Gastrocnemius medialis (tissue), 4 donors: ENCODE measurements around the gene EYS. TPM values are rescaled to one million over a fixed set of nuclear protein-coding genes. Genes with fewer than 3 reads are reported as not detected.

Experiments
- ATAC-seq, 2 donors: fragments of 150-250 bp; one replicate each; pipeline ENCODE4 v1.9.1; 2016
- DNase-seq, 2 donors: peaks; one replicate each; pipeline ENCODE4 v3.0.0-alpha.2; 2019
- H3K27ac ChIP-seq, 4 donors: fragments of 200-600 bp; sonication (generic); 1 replicate in 1 of 4; 2 replicates in 3 of 4; pipeline ENCODE4 v1.5.1; 2016 to 2018; ENCODE audit warnings: mild to moderate bottlenecking in 2 of 4, moderate library complexity in 1 of 4
- H3K27me3 ChIP-seq, 3 donors: fragments of 200-600 bp; sonication (generic) in 2 of 3; 1 replicate in 1 of 3; 2 replicates in 2 of 3; pipeline versions ENCODE4 v1.5.1 to v1.6.0; 2016 to 2019; ENCODE audit warnings: mild to moderate bottlenecking in 1 of 3, moderate library complexity in 1 of 3
- H3K36me3 ChIP-seq, 2 donors: fragments of 200-600 bp; sonication (generic) in 1 of 2; one replicate each; pipeline ENCODE4 v1.5.1; 2017 to 2018
- H3K4me1 ChIP-seq, 2 donors: fragments of 200-600 bp; sonication (generic) in 1 of 2; one replicate each; pipeline ENCODE4 v1.5.1; 2016 to 2017; ENCODE audit warnings: mild to moderate bottlenecking in 2 of 2
- H3K4me3 ChIP-seq, 4 donors: fragments of 200-600 bp; sonication (generic) in 3 of 4; 1 replicate in 1 of 4; 2 replicates in 3 of 4; pipeline ENCODE4 v1.5.1; 2016 to 2019; ENCODE audit warnings: mild to moderate bottlenecking in 2 of 4
- H3K9me3 ChIP-seq, 3 donors: fragments of 200-600 bp; sonication (generic) in 2 of 3; 1 replicate in 1 of 3; 2 replicates in 2 of 3; pipeline ENCODE4 v1.5.1; 2016 to 2019
- CTCF ChIP-seq, 5 experiments: fragments of 450-650 bp in 3 of 5; fragments of 200-600 bp in 2 of 5; sonication (generic) in 2 of 5; IDR thresholded peaks in 4 of 5; conservative IDR thresholded peaks in 1 of 5; 1 replicate in 4 of 5; 2 replicates in 1 of 5; pipeline ENCODE4 v1.5.1; 2016 to 2019; ENCODE audit warnings: antibody characterized with exemption in 5 of 5, mild to moderate bottlenecking in 3 of 5, moderate library complexity in 3 of 5
- POLR2A ChIP-seq, 2 donors: fragments of 450-650 bp; IDR thresholded peaks; one replicate each; pipeline ENCODE4 v1.6.1; 2017; ENCODE audit warnings: antibody characterized with exemption in 2 of 2, mild to moderate bottlenecking in 2 of 2, moderate library complexity in 2 of 2
- in situ Hi-C, 4 donors: fragments of 200-750 bp; cut with MboI; loops; one replicate each; pipeline versions ENCODE4 v1.15.0 to v1.8.0; 2017; ENCODE audit warnings: low sequenced_read_pairs in 4 of 4
- intact Hi-C: fragments of 100-400 bp; cut with DNase I; formaldehyde crosslinking; loops from one replicate; pipeline ENCODE4 v1.15.1; 2023; ENCODE audit warnings: low total_unique reads
- total RNA-seq, 4 donors: library from RNA; depleted of rRNA; stranded (reverse); fragments of >200 nt; gene quantifications; one replicate each; pipeline versions ENCODE4 v1.1.0 to v1.2.3, GENCODE V29; 2016

EYS gene
- total RNA-seq, 4 donors from 2014 or later = 0.20 TPM; not detected in 3

GRCh38 chr6:64335195-64335594 is 1371.8 kb downstream of the EYS start:
- Histone ChIP-seq H3K9me3 (no peaks in the 10 kb centered on the region), H3K27me3 (no peaks in the 10 kb centered on the region), H3K27ac (no peak overlapping the region), H3K36me3 (no peaks in the 10 kb centered on the region), H3K4me3 (no peak overlapping the region), H3K4me1 (no peaks in the 10 kb centered on the region)
- TF ChIP-seq CTCF (IDR thresholded peaks at IDR 0.05 in 4 of 5, conservative IDR thresholded peaks at IDR 0.05 in 1 of 5) = no peak
- TF ChIP-seq POLR2A (IDR thresholded peaks at IDR 0.05) = no peak
- DNase-seq = no peak
- no peak for ATAC-seq
- intact Hi-C loops = no loop called here
- in situ Hi-C loops = no loop called here

- intact Hi-C loops (loop anchor here (5.0 kb wide), 1 partner anchor 412 kb away; no protein-coding TSS in a partner anchor), in situ Hi-C loops (no loop called here)
- no peaks in the 10 kb centered on the region for H3K36me3 ChIP-seq
- H3K9me3 ChIP-seq = no peaks in the 10 kb centered on the region
- no peak for DNase-seq
- TF ChIP-seq CTCF (IDR thresholded peaks at IDR 0.05 in 4 of 5, conservative IDR thresholded peaks at IDR 0.05 in 1 of 5) = no peak
- TF ChIP-seq POLR2A (IDR thresholded peaks at IDR 0.05) = no peak
- no peaks in the 10 kb centered on the region for H3K4me1 ChIP-seq
- no peak overlapping the region for H3K4me3 ChIP-seq
- H3K27ac ChIP-seq = no peak overlapping the region
- ATAC-seq = no peak
- H3K27me3 ChIP-seq = no peaks in the 10 kb centered on the region
Observed at GRCh38 chr6:64334636-64335035, 1372.4 kb downstream of the EYS start.

GRCh38 chr6:64330694-64331307 is 1376.2 kb downstream of the EYS start:
- no peak for TF ChIP-seq POLR2A (IDR thresholded peaks at IDR 0.05)
- TF ChIP-seq CTCF (IDR thresholded peaks at IDR 0.05 in 4 of 5, conservative IDR thresholded peaks at IDR 0.05 in 1 of 5) = peak in 2 of 5 experiments; percentile 20 to 24
- Histone ChIP-seq H3K36me3 (no peaks in the 10 kb centered on the region), H3K27me3 (no peaks in the 10 kb centered on the region), H3K27ac (no peak overlapping the region), H3K9me3 (no peaks in the 10 kb centered on the region), H3K4me1 (no peaks in the 10 kb centered on the region), H3K4me3 (no peak overlapping the region)
- no peak for DNase-seq
- ATAC-seq = no peak
- in situ Hi-C loops (no loop called here), intact Hi-C loops (loop anchor here (5.0 kb wide), 1 partner anchor 408 kb away; no protein-coding TSS in a partner anchor)

GRCh38 chr6:64326939-64327338 is 1380.1 kb downstream of the EYS start:
- Histone ChIP-seq H3K36me3 (no peaks in the 10 kb centered on the region), H3K9me3 (no peaks in the 10 kb centered on the region), H3K27ac (no peak overlapping the region), H3K4me3 (no peak overlapping the region), H3K4me1 (no peaks in the 10 kb centered on the region), H3K27me3 (no peaks in the 10 kb centered on the region)
- DNase-seq (no peak), ATAC-seq (no peak)
- intact Hi-C loops = no loop called here
- TF ChIP-seq CTCF (IDR thresholded peaks at IDR 0.05 in 4 of 5, conservative IDR thresholded peaks at IDR 0.05 in 1 of 5) = no peak
- no peak for TF ChIP-seq POLR2A (IDR thresholded peaks at IDR 0.05)
- in situ Hi-C loops = no loop called here

GRCh38 chr6:64325093-64325492 is 1381.9 kb downstream of the EYS start:
- ATAC-seq = no peak
- H3K27me3 ChIP-seq = no peaks in the 10 kb centered on the region
- no peaks in the 10 kb centered on the region for H3K9me3 ChIP-seq
- in situ Hi-C loops = no loop called here
- H3K36me3 ChIP-seq = no peaks in the 10 kb centered on the region
- H3K27ac ChIP-seq = no peak overlapping the region
- no peaks in the 10 kb centered on the region for H3K4me1 ChIP-seq
- TF ChIP-seq POLR2A (IDR thresholded peaks at IDR 0.05) (no peak), CTCF (IDR thresholded peaks at IDR 0.05 in 4 of 5, conservative IDR thresholded peaks at IDR 0.05 in 1 of 5) (no peak)
- no peak overlapping the region for H3K4me3 ChIP-seq
- intact Hi-C loops = no loop called here
- no peak for DNase-seq
